Activated CD4-positive, alpha-beta T cell treated with anti-CD3 and anti-CD28 coated beads, Interleukin-2, amount 50 U/mL, for 48 hours (primary cell): Measurements from ENCODE around the gene C2orf78.

Experiments
- DNase-seq, 2 experiments: peaks; one replicate each; pipeline ENCODE4 v3.0.0-alpha.2; 2020

C2orf78 gene

GRCh38 chr2:73838889-73839534, 55.0 kb downstream of the C2orf78 start:
- DNase-seq = no peak

- no peak for DNase-seq
Observed at GRCh38 chr2:73839653-73840411, 55.8 kb downstream of the C2orf78 start.

GRCh38 chr2:73841912-73842738, 58.1 kb downstream of the C2orf78 start:
- DNase-seq = no peak

- DNase-seq = no peak
Observed at GRCh38 chr2:73842739-73843019, 58.7 kb downstream of the C2orf78 start.

- DNase-seq = no peak
Observed at GRCh38 chr2:73844087-73844486, 60.1 kb downstream of the C2orf78 start.

GRCh38 chr2:73850009-73850408, 66.0 kb downstream of the C2orf78 start:
- no peak for DNase-seq

GRCh38 chr2:73851274-73851673, 67.3 kb downstream of the C2orf78 start:
- no peak for DNase-seq

- DNase-seq = no peak
Observed at GRCh38 chr2:73852020-73852419, 68.0 kb downstream of the C2orf78 start.

GRCh38 chr2:73855526-73855925, 71.5 kb downstream of the C2orf78 start:
- DNase-seq = no peak

GRCh38 chr2:73856214-73856613, 72.2 kb downstream of the C2orf78 start:
- no peak for DNase-seq

GRCh38 chr2:73859721-73860586, 76.0 kb downstream of the C2orf78 start:
- peak; percentile 44 to 57 for DNase-seq

GRCh38 chr2:73862987-73863386, 79.0 kb downstream of the C2orf78 start:
- no peak for DNase-seq
